Caki2 (cell line): ENCODE results near the gene SMIM22. TPM values are rescaled to one million over a fixed set of nuclear protein-coding genes. Genes with fewer than 3 reads are reported as not detected.

ENCODE experiments used
- DNase-seq: peaks from one replicate; pipeline ENCODE4 v3.0.0-alpha.2; 2015; ENCODE audit warnings: low read depth
- in situ Hi-C: cut with HindIII; loops from 2 replicates; pipeline ENCODE4 v1.10.0; 2016; ENCODE audit warnings: low sequenced_read_pairs, low pct_unique_long_range_greater_than_20kb, mixed read lengths
- total RNA-seq: library from RNA; depleted of rRNA; stranded (reverse); fragments of >200 nt; shearing (Covaris generic); gene quantifications from 2 replicates; pipeline ENCODE4 v1.2.3, GENCODE V29; 2014; ENCODE audit warnings: low replicate concordance

SMIM22 gene
- total RNA-seq, 1 experiment from 2014 or later = not detected

GRCh38 chr16:4788910-4789309 is 6.3 kb upstream of the SMIM22 start:
- DNase-seq = no peak
- in situ Hi-C loops = no loop called here

- no peak for DNase-seq
- in situ Hi-C loops = no loop called here
Measured at GRCh38 chr16:4790261-4790660, 4.9 kb upstream of the SMIM22 start.

- no peak for DNase-seq
- in situ Hi-C loops = no loop called here
Measured at GRCh38 chr16:4790871-4791270, 4.3 kb upstream of the SMIM22 start.

DNA sequence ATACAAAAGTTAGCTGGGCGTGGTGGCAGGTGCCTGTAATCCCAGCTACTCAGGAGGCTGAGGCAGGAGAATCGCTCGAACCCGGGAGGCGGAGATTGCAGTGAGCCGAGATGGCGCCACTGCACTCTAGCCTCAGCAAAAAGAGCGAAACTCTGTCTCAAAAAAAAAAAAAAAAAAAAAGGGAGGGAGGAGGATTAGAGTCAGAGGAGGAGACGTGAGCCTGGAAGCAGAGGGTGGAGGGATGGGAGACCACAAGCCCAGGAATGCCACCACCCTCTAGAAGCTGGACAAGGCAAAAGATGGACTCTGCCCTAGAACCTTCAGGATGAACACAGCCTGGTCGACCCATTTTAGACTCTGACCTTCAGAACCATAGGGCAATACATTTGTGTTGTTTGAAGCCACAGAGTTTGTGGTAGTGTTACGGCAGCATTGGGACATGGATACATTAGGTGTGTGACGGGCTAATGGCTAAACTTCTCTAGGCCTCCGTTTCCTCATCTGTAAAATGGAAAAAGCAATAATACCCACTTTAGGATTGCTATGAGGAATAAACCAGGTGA is 2.1 kb upstream of the SMIM22 start:
- DNase-seq = no peak
- in situ Hi-C loops = no loop called here

GRCh38 chr16:4795828-4796572 is 831 bp downstream of the SMIM22 start:
- DNase-seq = no peak
- in situ Hi-C loops = no loop called here

DNA sequence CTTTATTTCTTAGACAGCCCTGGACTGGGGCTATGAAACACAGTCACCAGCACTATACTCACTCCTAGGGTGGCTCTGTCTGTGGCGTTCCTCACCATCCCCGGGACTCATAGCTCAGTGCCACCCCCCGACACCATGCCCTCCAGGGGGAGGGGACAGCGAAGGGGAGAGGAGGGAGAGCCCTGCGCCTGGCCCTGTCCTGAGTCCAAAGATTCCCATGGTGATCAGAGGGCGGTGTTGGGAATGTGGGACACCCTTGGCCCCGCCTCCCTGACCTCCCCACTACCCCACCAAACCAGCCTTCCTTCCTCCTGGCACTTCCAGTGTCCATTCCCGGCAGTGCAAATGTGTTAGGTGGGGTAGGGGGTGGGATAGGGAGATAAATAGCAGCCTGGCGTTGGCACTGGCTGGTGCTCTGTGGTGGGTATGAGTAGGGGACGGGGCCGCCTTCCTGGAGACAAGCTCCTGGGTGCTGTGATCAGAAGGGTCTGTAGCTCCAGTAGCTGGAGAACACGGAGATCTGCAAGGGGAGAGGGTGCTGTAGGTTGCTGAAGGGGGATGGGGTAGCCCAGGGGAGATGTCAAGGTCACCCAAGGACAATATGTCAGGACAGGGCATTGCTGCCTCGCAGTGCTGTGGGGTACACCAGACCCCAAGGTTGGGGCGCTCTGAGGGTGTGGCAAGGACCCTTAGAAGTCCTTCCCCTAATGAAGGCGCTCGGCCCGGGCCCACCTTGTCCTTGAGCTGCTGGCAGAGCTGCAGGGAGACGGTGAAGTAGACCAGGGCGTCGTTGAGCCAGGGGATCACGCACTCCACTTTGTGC is 2.0 kb downstream of the SMIM22 start:
- in situ Hi-C loops = no loop called here
- DNase-seq = no peak

GRCh38 chr16:4797805-4798252 is 2.7 kb downstream of the SMIM22 start:
- DNase-seq = no peak
- in situ Hi-C loops = no loop called here

DNA sequence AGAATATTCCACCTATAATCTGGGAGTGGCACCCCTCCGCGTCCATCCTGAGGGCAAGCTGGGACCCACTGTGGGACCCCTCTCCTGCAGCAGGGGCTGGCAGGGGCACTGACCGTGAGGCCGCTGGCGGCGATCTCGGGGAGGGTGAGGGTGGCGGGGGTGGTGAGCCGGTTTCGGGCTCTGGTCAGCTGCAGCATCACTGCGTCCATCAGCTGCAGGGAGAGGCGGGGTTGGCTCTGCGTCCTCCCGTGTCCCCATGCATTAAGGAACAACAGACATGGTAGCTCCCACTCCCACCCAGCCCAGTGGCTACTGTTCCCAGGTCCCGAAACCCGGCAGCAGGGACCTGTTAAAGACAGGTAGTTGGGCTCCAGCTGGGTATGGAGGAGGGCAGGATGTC is 3.3 kb downstream of the SMIM22 start:
- DNase-seq = no peak
- in situ Hi-C loops = no loop called here

- in situ Hi-C loops = no loop called here
- no peak for DNase-seq
Measured at GRCh38 chr16:4799171-4799855, 4.1 kb downstream of the SMIM22 start.

- no peak for DNase-seq
Measured at GRCh38 chr16:4800290-4801041, 5.3 kb downstream of the SMIM22 start.

GRCh38 chr16:4801051-4801961 is 6.1 kb downstream of the SMIM22 start:
- DNase-seq = no peak
- in situ Hi-C loops = no loop called here

More at GRCh38 chr16:4800290-4801041, 5.3 kb downstream of the SMIM22 start:
- in situ Hi-C loops = no loop called here

GRCh38 chr16:4801962-4802658 is 6.9 kb downstream of the SMIM22 start, which contains the start of gene ROGDI:
TSS of gene ROGDI (minus strand) at chr16:4802633. CDS start at chr16:4802571, 62 bp downstream.
- in situ Hi-C loops = no loop called here
- DNase-seq = peak; percentile 98

- in situ Hi-C loops = no loop called here
- peak; percentile 96 for DNase-seq
Measured at GRCh38 chr16:4802659-4803287, 7.6 kb downstream of the SMIM22 start.

- in situ Hi-C loops = no loop called here
- no peak for DNase-seq
Measured at GRCh38 chr16:4803401-4803844, 8.3 kb downstream of the SMIM22 start.

DNA sequence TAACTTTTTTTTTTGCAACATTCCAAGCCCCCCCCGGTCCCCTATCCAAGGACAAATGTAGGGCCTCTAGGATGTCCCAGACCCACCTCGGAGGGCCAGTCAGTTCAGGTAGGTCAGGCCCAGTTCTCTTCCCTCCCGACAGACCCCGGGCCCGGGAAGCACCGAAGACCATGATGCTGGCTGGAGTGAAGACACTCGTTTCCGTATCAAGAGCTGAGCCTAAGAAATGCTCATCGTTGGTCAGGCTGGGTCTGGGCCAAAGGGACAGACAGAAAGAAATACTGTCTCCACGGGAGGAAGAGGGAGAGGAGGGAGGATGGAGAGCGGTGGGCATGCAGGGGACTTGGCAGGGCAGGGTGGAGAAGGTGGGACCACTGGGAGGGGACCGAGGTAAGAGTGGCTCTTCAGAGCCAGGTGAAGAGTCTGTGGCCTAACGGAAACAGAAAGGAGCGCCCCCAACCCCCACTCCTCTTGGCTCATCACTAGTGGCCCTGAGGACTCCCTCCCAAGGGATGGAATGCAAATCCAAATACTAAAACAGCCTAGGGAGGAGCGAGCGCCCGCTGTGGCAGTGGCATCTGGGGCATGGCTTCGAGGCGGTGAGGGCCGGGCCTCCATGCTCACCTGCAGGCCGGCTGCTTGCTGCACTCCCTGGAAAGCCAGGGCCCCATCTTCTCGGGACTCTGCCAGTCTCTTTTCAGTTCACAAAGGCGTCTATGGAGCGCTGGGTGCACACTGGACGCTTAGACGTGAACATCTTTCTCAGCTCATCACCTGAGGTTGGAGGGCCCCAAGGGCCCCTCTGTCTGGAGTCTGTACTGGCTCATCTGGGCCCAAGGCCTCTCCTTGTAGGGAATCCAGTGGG is 9.0 kb downstream of the SMIM22 start:
- DNase-seq = no peak
- in situ Hi-C loops = no loop called here
